ENCODE results near the gene EIF4G1. TPM values are rescaled to one million over a fixed set of nuclear protein-coding genes. Genes with fewer than 3 reads are reported as not detected.

The EIF4G1 gene
- total RNA-seq, 1 experiment from 2014 or later: 798 TPM

DNA sequence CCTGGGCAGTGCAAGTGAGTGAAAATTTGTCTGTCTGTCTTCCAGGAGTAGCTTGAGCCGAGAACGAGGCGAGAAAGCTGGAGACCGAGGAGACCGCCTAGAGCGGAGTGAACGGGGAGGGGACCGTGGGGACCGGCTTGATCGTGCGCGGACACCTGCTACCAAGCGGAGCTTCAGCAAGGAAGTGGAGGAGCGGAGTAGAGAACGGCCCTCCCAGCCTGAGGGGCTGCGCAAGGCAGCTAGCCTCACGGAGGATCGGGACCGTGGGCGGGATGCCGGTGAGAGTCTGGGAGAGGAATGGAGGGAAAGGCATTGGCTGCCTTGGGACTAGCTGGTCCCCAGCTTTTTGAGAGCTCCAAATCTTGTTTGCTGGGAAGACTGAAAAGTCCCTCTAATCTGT, 12.8 kb downstream of the EIF4G1 start:
- ChIA-PET CTCF (no interaction called here), POLR2A (interaction anchor here (0.7 kb wide), 1 partner anchor 12 kb away, joined by 3 read pairs; no protein-coding TSS in a partner anchor)
- intact Hi-C loops (cut with micrococcal nuclease; ENCODE audit: unreplicated experiment) (no loop called here), in situ Hi-C loops (cut with HindIII; ENCODE audit: low pct_unique_long_range_greater_than_20kb, low sequenced_read_pairs) (no loop called here)
- Histone ChIP-seq H3K36me3 (ENCODE audit: control insufficient read depth, insufficient read depth, low read length) (peaks cover 72% of the 10 kb centered on the region), H3K4me3 (ENCODE audit: low read depth in 2 of 2, low read length in 2 of 2) (no peak overlapping the region), H3K9me3 (ENCODE audit: control insufficient read depth, insufficient read depth, low read depth, low read length) (no peaks in the 10 kb centered on the region), H3K27me3 (ENCODE audit: control insufficient read depth, insufficient read depth, low read length) (no peaks in the 10 kb centered on the region), H3K4me1 (ENCODE audit: control insufficient read depth, insufficient read depth, low read length) (peaks cover 13% of the 10 kb centered on the region), H3K27ac (ENCODE audit: low read length) (no peak overlapping the region)
- TF ChIP-seq, protein P1, sequence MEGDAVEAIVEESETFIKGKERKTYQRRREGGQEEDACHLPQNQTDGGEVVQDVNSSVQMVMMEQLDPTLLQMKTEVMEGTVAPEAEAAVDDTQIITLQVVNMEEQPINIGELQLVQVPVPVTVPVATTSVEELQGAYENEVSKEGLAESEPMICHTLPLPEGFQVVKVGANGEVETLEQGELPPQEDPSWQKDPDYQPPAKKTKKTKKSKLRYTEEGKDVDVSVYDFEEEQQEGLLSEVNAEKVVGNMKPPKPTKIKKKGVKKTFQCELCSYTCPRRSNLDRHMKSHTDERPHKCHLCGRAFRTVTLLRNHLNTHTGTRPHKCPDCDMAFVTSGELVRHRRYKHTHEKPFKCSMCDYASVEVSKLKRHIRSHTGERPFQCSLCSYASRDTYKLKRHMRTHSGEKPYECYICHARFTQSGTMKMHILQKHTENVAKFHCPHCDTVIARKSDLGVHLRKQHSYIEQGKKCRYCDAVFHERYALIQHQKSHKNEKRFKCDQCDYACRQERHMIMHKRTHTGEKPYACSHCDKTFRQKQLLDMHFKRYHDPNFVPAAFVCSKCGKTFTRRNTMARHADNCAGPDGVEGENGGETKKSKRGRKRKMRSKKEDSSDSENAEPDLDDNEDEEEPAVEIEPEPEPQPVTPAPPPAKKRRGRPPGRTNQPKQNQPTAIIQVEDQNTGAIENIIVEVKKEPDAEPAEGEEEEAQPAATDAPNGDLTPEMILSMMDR (IDR thresholded peaks at IDR 0.05): no peak
- TF ChIP-seq TCF7L2 (IDR thresholded peaks at IDR 0.05; ENCODE audit: low read depth, low read length) (no peak), SIN3A (IDR thresholded peaks at IDR 0.05; ENCODE audit: borderline replicate concordance, insufficient read depth, low read depth, low read length) (no peak), POLR2AphosphoS5 (IDR thresholded peaks at IDR 0.05; ENCODE audit: low read depth, low read length) (no peak; the same call in 1 of the 2 replicates)
- TF ChIP-seq, protein P2, sequence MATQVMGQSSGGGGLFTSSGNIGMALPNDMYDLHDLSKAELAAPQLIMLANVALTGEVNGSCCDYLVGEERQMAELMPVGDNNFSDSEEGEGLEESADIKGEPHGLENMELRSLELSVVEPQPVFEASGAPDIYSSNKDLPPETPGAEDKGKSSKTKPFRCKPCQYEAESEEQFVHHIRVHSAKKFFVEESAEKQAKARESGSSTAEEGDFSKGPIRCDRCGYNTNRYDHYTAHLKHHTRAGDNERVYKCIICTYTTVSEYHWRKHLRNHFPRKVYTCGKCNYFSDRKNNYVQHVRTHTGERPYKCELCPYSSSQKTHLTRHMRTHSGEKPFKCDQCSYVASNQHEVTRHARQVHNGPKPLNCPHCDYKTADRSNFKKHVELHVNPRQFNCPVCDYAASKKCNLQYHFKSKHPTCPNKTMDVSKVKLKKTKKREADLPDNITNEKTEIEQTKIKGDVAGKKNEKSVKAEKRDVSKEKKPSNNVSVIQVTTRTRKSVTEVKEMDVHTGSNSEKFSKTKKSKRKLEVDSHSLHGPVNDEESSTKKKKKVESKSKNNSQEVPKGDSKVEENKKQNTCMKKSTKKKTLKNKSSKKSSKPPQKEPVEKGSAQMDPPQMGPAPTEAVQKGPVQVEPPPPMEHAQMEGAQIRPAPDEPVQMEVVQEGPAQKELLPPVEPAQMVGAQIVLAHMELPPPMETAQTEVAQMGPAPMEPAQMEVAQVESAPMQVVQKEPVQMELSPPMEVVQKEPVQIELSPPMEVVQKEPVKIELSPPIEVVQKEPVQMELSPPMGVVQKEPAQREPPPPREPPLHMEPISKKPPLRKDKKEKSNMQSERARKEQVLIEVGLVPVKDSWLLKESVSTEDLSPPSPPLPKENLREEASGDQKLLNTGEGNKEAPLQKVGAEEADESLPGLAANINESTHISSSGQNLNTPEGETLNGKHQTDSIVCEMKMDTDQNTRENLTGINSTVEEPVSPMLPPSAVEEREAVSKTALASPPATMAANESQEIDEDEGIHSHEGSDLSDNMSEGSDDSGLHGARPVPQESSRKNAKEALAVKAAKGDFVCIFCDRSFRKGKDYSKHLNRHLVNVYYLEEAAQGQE (IDR thresholded peaks at IDR 0.05; ENCODE audit: insufficient read depth in 1 of 2, low read depth in 2 of 2, low read length in 1 of 2): no peak
- BruUV-seq (replicated peaks): TSS peak; percentile 4
- DNase-seq (ENCODE audit: low read depth, low spot score): no peak
- ATAC-seq: no peak

DNA sequence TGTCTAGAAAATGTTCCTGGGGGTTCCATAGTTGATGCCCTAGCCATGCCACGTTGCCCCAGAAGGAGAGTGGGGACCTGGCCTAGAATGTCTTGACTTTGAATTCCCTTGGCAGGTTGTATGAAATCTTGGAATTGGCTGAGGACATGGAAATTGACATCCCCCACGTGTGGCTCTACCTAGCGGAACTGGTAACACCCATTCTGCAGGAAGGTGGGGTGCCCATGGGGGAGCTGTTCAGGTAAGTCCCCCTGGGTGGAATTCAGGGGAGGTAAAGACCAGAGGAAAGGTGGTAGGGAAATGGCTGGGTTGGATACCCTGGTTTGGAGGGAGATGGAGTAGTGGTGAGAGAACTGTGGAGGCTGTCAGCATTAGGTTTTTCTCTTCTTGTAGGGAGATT, 14.1 kb downstream of the EIF4G1 start:
- no peaks in the 10 kb centered on the region for H3K9me3 ChIP-seq (ENCODE audit: control insufficient read depth, insufficient read depth, low read depth, low read length)
- no TSS peak for BruUV-seq (replicated peaks)
- peaks cover 26% of the 10 kb centered on the region for H3K4me1 ChIP-seq (ENCODE audit: control insufficient read depth, insufficient read depth, low read length)
- no peak overlapping the region for H3K4me3 ChIP-seq (ENCODE audit: low read depth in 2 of 2, low read length in 2 of 2)
- CTCF ChIA-PET: no interaction called here
- intact Hi-C loops (cut with micrococcal nuclease; ENCODE audit: unreplicated experiment): no loop called here
- ATAC-seq (no peak), DNase-seq (ENCODE audit: low read depth, low spot score) (no peak)
- in situ Hi-C loops (cut with HindIII; ENCODE audit: low pct_unique_long_range_greater_than_20kb, low sequenced_read_pairs): no loop called here
- H3K27ac ChIP-seq (ENCODE audit: low read length): no peak overlapping the region
- POLR2A ChIA-PET: no interaction called here
- peaks cover 61% of the 10 kb centered on the region for H3K36me3 ChIP-seq (ENCODE audit: control insufficient read depth, insufficient read depth, low read length)
- TF ChIP-seq, protein P2 (IDR thresholded peaks at IDR 0.05; ENCODE audit: insufficient read depth in 1 of 2, low read depth in 2 of 2, low read length in 1 of 2): no peak
- no peak for TF ChIP-seq TCF7L2 (IDR thresholded peaks at IDR 0.05; ENCODE audit: low read depth, low read length)
- TF ChIP-seq, protein P1 (IDR thresholded peaks at IDR 0.05): no peak
- no peak for TF ChIP-seq SIN3A (IDR thresholded peaks at IDR 0.05; ENCODE audit: borderline replicate concordance, insufficient read depth, low read depth, low read length)
- no peak for TF ChIP-seq POLR2AphosphoS5 (IDR thresholded peaks at IDR 0.05; ENCODE audit: low read depth, low read length)
- H3K27me3 ChIP-seq (ENCODE audit: control insufficient read depth, insufficient read depth, low read length): no peaks in the 10 kb centered on the region
